Cardiac fibroblast (primary cell): ENCODE results near the gene ABCC4.
"Not testable (repeated sequence)": the region's sequence is repeated elsewhere in the genome, so short reads cannot be mapped to it uniquely, and the experiment has no call there.

Experiments used
- DNase-seq, 2 donors: peaks; one replicate each; pipeline versions ENCODE4 v3.0.0 to v3.0.0-alpha.2; 2010; ENCODE audit warnings: low read depth in 2 of 2
- H3K4me3 ChIP-seq, 2 donors: replicated peaks in 1 of 2; 1 replicate in 1 of 2; 2 replicates in 1 of 2; pipeline ENCODE4 v1.5.1; 2011; ENCODE audit warnings: low read depth in 2 of 2, low read length in 2 of 2, mild to moderate bottlenecking in 2 of 2, moderate library complexity in 1 of 2
- TF ChIP-seq, protein P1 (sequence below): IDR thresholded peaks from one replicate; pipeline ENCODE4 v1.5.1; 2011; ENCODE audit warnings: low read depth, mild to moderate bottlenecking, low read length, inconsistent platforms

Gene ABCC4

DNA sequence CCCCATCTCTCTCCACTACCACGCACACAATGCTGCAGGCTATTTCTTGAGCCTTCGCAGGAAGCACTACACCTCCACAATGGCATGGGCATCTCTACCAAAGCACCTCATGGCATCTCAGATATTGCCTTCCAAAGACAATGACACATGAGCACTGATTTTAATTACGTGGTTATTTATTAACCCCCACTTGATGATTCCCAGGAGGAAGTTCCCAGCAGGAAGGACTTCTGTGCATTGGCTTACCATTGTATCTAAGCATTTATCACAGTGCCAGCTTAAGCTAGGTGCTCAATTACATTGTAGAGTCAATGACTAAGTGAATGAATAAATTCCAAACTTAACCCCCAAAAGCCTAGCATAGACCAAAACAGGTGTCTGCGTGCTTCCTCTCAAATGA lies 101.4 kb downstream of the ABCC4 start:
- H3K4me3 ChIP-seq = no peak overlapping the region
- TF ChIP-seq, protein P1, sequence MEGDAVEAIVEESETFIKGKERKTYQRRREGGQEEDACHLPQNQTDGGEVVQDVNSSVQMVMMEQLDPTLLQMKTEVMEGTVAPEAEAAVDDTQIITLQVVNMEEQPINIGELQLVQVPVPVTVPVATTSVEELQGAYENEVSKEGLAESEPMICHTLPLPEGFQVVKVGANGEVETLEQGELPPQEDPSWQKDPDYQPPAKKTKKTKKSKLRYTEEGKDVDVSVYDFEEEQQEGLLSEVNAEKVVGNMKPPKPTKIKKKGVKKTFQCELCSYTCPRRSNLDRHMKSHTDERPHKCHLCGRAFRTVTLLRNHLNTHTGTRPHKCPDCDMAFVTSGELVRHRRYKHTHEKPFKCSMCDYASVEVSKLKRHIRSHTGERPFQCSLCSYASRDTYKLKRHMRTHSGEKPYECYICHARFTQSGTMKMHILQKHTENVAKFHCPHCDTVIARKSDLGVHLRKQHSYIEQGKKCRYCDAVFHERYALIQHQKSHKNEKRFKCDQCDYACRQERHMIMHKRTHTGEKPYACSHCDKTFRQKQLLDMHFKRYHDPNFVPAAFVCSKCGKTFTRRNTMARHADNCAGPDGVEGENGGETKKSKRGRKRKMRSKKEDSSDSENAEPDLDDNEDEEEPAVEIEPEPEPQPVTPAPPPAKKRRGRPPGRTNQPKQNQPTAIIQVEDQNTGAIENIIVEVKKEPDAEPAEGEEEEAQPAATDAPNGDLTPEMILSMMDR = no peak
- no peak for DNase-seq

DNA sequence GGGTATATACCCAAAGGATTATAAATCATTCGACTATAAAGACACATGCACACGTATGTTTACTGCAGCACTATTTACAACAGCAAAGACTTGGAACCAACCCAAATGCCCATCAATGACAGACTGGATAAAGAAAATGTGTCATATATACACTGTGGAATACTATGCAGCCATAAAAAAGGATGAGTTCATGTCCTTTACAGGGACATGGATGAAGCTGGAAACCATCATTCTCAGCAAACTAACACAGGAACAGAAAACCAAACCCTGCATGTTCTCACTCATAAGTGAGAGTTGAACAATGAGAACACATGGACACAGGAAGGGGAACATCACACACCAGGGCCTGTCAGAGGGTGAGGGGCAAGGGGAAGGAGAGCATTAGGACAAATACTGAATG lies 102.6 kb downstream of the ABCC4 start:
- DNase-seq, H3K4me3 ChIP-seq: not testable (repeated sequence)

DNA sequence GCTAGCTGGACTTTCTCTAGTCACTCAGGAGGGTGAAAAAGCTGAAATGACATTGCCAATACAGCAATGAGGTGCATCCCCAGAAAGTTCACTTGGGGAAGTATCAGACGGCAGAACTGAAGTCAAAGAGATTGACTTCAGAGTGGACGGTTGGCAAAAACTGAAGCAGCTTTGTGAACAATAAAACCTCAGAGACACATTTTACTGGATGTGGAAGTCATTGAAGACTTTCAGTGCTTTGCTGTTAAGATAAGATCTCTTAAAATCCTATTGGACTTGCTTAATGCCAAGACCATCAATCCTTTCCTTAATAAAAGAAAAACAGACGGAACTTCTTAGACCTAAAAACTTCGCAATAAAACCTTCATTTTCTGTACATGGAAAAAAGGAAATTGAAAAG lies 103.7 kb downstream of the ABCC4 start:
- TF ChIP-seq, protein P1 = no peak
- H3K4me3 ChIP-seq = no peak overlapping the region
- no peak for DNase-seq

DNA sequence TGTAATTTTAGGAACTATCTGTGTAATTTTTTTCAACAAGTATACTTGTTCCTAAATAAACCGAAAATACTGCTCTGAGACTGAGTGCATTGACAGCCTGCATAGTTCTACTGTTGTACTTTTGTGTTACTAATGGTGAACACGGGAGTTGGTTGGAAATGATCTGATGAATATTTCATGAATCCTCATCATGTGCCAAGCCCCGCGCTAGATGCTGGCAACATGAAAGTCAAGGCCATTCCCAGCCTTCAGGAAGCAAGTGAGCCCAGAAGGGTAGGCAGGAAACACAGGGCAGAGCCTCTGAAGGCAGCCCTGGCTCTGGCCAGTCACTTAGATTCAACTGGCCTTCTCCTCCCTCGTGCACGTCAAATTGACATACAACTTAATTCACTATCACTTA lies 106.1 kb downstream of the ABCC4 start:
- no peak for DNase-seq
- TF ChIP-seq, protein P1 = no peak
- no peak overlapping the region for H3K4me3 ChIP-seq

DNA sequence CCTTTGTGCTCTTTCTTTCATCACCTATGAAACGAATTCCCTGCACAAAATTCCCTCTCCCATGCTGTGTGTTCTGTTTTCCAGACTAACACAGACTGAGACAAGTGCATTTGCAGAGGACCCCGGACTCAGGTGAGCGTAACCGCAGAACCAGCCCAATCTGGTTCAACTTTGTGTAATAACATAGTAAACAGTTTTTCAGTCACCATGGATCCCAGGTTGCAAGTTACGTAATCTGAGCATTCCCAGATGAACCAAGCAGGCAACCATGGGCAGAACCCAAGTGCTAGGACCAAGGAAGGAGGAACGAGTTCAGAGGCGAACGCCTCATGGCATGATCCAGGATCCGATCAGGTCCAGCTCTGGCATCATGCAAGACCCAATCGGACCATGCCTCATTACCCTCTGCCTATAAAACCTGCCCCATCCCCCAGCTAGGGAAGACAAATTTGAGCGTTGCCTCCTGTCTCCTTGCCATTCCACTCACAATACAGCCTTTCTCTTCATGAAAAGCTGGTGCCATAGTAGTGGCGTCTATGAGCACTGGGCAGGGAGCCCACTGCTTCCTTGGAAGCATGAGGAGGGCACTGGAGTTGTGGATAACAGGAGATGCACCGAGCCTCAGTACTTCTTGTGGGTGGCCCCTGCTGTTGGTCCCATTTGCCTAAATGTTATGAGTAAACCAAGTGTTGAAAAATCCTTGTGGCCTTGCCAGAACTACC lies 107.6 kb downstream of the ABCC4 start:
- DNase-seq = peak in 1 of 2 donors; percentile 3
- no peak overlapping the region for H3K4me3 ChIP-seq
- TF ChIP-seq, protein P1 = no peak

DNA sequence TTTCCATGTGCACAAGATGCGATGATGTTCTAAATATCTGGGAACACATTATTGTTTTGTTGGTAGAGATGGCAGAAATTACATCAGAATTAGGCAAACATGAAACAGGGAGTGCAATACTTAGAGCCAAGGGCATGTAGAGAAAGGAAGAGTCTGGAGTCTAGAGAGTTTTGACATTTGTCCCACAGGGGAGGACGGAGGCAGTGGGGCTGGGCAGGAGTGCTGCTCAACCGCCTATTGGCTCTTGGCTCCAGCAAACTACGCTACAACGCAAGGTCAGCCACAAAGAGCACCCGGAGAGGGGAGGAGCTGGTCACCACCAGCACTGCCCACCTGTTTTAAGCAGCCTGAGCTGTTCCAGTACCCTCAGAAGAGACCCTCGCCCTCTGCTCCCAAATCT lies 108.3 kb downstream of the ABCC4 start:
- DNase-seq = no peak
- no peak overlapping the region for H3K4me3 ChIP-seq
- TF ChIP-seq, protein P1 = no peak

DNA sequence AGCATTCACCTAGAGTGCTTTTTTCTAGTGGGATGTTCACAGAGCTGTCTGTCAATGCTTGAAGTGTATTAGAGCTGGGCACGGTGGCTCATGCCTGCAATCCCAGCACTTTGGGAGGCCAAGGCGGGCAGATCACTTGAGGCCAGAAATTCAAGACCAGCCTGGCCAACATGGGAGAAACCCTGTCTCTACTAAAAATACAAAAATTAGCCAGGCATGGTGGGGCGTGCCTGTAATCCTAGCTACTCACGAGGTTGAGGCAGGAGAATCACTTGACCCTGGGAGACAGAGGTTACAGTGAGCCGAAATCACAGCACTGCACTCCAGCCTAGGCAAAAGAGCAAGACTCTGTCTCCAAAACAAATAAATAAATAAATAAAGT lies 108.7 kb downstream of the ABCC4 start:
- not testable (repeated sequence) for DNase-seq, H3K4me3 ChIP-seq

DNA sequence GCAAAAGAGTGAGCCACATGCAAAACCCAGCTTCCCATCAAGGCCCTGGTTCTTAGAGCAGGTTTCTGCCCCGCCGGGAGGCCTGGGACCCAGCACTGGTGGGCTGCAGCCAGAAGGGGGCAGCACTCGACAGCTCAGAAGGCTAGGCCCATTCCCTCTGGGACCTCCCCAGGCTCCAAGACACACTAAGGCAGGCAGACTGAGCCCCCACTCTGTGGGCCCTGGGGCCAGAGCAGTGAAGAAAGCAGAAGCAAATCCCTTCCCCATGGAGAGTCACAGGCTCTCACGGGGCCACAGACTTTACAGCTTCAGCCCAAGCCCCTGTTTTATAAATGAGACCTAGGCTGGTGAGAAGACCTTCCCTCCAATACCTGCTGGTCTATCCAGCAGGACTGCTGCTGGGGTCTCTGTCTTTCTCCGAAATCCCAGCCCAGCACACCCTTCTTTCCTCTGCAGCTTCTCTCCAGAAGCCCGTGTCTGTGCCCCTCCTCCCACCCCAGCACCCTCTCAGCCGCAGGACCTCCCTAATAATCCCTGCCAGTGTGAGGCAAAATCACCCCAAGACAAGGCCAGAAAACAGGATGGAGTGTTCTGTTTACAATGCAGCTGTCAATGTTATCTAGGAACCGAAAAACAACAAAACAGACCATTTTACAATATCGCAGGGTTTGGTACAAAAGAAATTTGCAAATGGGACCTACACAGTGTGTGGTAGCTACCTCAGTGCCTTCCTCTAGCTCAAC lies 109.3 kb downstream of the ABCC4 start:
- no peak overlapping the region for H3K4me3 ChIP-seq
- TF ChIP-seq, protein P1 = peak; percentile 97
- peak; percentile 85 to 88 for DNase-seq
